Measurements from ENCODE around the gene ATF6B. TPM values are rescaled to one million over a fixed set of nuclear protein-coding genes. Genes with fewer than 3 reads are reported as not detected.

ATF6B gene
- total RNA-seq, 1 donor: 23.8 TPM

- DNase-seq (ENCODE audit: low read depth): no peak
- TF ChIP-seq CTCF (IDR thresholded peaks at IDR 0.05; ENCODE audit: insufficient read depth, low read length): no peak
- H3K4me3 ChIP-seq (ENCODE audit: low read depth, low read length): no peak overlapping the region
Measured at GRCh38 chr6:32173051-32173727, 45.1 kb upstream of the ATF6B start.

- TF ChIP-seq CTCF (IDR thresholded peaks at IDR 0.05; ENCODE audit: insufficient read depth, low read length): no peak
- no peak for DNase-seq (ENCODE audit: low read depth)
- H3K4me3 ChIP-seq (ENCODE audit: low read depth, low read length): no peak overlapping the region
Measured at GRCh38 chr6:32171234-32171633, 43.2 kb upstream of the ATF6B start.

GRCh38 chr6:32170294-32170693 lies 42.2 kb upstream of the ATF6B start:
- DNase-seq (ENCODE audit: low read depth): no peak
- TF ChIP-seq CTCF (IDR thresholded peaks at IDR 0.05; ENCODE audit: insufficient read depth, low read length): no peak

GRCh38 chr6:32168807-32169591 lies 41.0 kb upstream of the ATF6B start:
- no peak overlapping the region for H3K4me3 ChIP-seq (ENCODE audit: low read depth, low read length)
- DNase-seq (ENCODE audit: low read depth): no peak

More at GRCh38 chr6:32170294-32170693, 42.2 kb upstream of the ATF6B start:
- H3K4me3 ChIP-seq (ENCODE audit: low read depth, low read length): no peak overlapping the region

GRCh38 chr6:32168350-32168749 lies 40.3 kb upstream of the ATF6B start:
- no peak for DNase-seq (ENCODE audit: low read depth)
- TF ChIP-seq CTCF (IDR thresholded peaks at IDR 0.05; ENCODE audit: insufficient read depth, low read length): no peak
- H3K4me3 ChIP-seq (ENCODE audit: low read depth, low read length): no peak overlapping the region

More at GRCh38 chr6:32168807-32169591, 41.0 kb upstream of the ATF6B start:
- TF ChIP-seq CTCF (IDR thresholded peaks at IDR 0.05; ENCODE audit: insufficient read depth, low read length): no peak

GRCh38 chr6:32167761-32168262 lies 39.8 kb upstream of the ATF6B start:
- no peak overlapping the region for H3K4me3 ChIP-seq (ENCODE audit: low read depth, low read length)
- no peak for TF ChIP-seq CTCF (IDR thresholded peaks at IDR 0.05; ENCODE audit: insufficient read depth, low read length)
- DNase-seq (ENCODE audit: low read depth): no peak
